Neural cell (in vitro differentiated cells): ENCODE measurements around the gene PLEKHD1. TPM values are rescaled to one million over a fixed set of nuclear protein-coding genes. Genes with fewer than 3 reads are reported as not detected.

Experiments
- H2AFZ ChIP-seq: fragments of 200-600, 300-800 bp; sonication (generic), shearing (Covaris generic); 2 replicates; pipeline ENCODE4 v1.6.0; 2014; ENCODE audit warnings: low read depth, mild to moderate bottlenecking, antibody characterized with exemption, low read length, moderate library complexity
- H3F3A ChIP-seq: fragments of 200-600 bp; shearing (Covaris generic); 2 replicates; pipeline ENCODE4 v1.6.1; 2016; ENCODE audit warnings: mild to moderate bottlenecking, moderate library complexity, mixed read lengths, antibody characterized with exemption, low read length; ENCODE audit not compliant: insufficient read depth, poor library complexity, severe bottlenecking
- H3K27ac ChIP-seq: fragments of 200-600, 300-800 bp; sonication (generic), shearing (Covaris generic); 2 replicates; pipeline ENCODE4 v1.5.1; 2014; ENCODE audit warnings: mild to moderate bottlenecking, low read length, moderate library complexity
- H3K27me3 ChIP-seq: fragments of 300-800, 200-600 bp; sonication (generic), shearing (Covaris generic); 2 replicates; pipeline ENCODE4 v1.6.0; 2014; ENCODE audit warnings: mild to moderate bottlenecking, low read depth, low read length, moderate library complexity; ENCODE audit not compliant: insufficient read depth
- H3K36me3 ChIP-seq: fragments of 300-800, 200-600 bp; sonication (generic), shearing (Covaris generic); 2 replicates; pipeline ENCODE4 v1.5.1; 2014; ENCODE audit warnings: mild to moderate bottlenecking, antibody characterized with exemption, low read length, moderate library complexity; ENCODE audit not compliant: insufficient read depth
- H3K4me2 ChIP-seq: fragments of 300-800, 200-600 bp; sonication (generic), shearing (Covaris generic); 2 replicates; pipeline ENCODE4 v1.6.0; 2014; ENCODE audit warnings: mild to moderate bottlenecking, low read length
- H3K4me3 ChIP-seq: fragments of 300-800, 200-600 bp; sonication (generic), shearing (Covaris generic); 2 replicates; pipeline ENCODE4 v1.5.1; 2014; ENCODE audit warnings: mild to moderate bottlenecking, low read length, moderate library complexity
- H3K79me2 ChIP-seq: fragments of 200-600 bp; shearing (Covaris generic); replicated peaks from 2 replicates; pipeline ENCODE4 v1.6.0; 2014; ENCODE audit warnings: mild to moderate bottlenecking, low read length, moderate library complexity; ENCODE audit not compliant: insufficient read depth
- H3K9ac ChIP-seq: fragments of 300-800, 200-600 bp; sonication (generic), shearing (Covaris generic); 2 replicates; pipeline ENCODE4 v1.6.1; 2016; ENCODE audit warnings: mild to moderate bottlenecking, low read length, mixed read lengths
- H3K9me2 ChIP-seq: fragments of 200-600 bp; shearing (Covaris generic); 2 replicates; pipeline ENCODE4 v1.6.1; 2016; ENCODE audit warnings: mild to moderate bottlenecking, low read length, mixed read lengths; ENCODE audit not compliant: insufficient read depth
- H3K9me3 ChIP-seq: fragments of 200-600, 300-800 bp; sonication (generic), shearing (Covaris generic); 2 replicates; pipeline ENCODE4 v1.6.1; 2016; ENCODE audit warnings: mild to moderate bottlenecking, mixed run types, low read length, moderate library complexity, mixed read lengths
- H4K20me1 ChIP-seq: fragments of 200-600 bp; shearing (Covaris generic); 2 replicates; pipeline ENCODE4 v1.6.1; 2016; ENCODE audit warnings: mild to moderate bottlenecking, mixed run types; ENCODE audit not compliant: insufficient read depth
- CTCF ChIP-seq: fragments of 450-650 bp; IDR thresholded peaks from 2 replicates; pipeline ENCODE4 v1.5.1; 2014; ENCODE audit warnings: antibody characterized with exemption, mild to moderate bottlenecking, moderate library complexity; ENCODE audit not compliant: poor library complexity, severe bottlenecking
- EP300 ChIP-seq: fragments of 450-650 bp; conservative IDR thresholded peaks from 2 replicates; pipeline ENCODE4 v1.6.1; 2014; ENCODE audit warnings: antibody characterized with exemption, mild to moderate bottlenecking, moderate library complexity; ENCODE audit not compliant: poor library complexity, severe bottlenecking
- EZH2 ChIP-seq: fragments of 200-600, 300-800 bp; shearing (Covaris generic), sonication (generic); IDR thresholded peaks from 2 replicates; pipeline ENCODE4 v1.6.1; 2014; ENCODE audit warnings: antibody characterized with exemption, low read length, borderline replicate concordance, mild to moderate bottlenecking; ENCODE audit not compliant: insufficient read depth, poor library complexity, severe bottlenecking
- MXI1 ChIP-seq: fragments of 450-650 bp; conservative IDR thresholded peaks from 2 replicates; pipeline ENCODE4 v1.6.1; 2014; ENCODE audit warnings: antibody characterized with exemption, mild to moderate bottlenecking; ENCODE audit not compliant: poor library complexity, severe bottlenecking
- POLR2AphosphoS5 ChIP-seq: IDR thresholded peaks from 2 replicates; pipeline ENCODE4 v1.6.1; 2012
- RAD21 ChIP-seq: fragments of 450-650 bp; conservative IDR thresholded peaks from 2 replicates; pipeline ENCODE4 v1.6.1; 2014; ENCODE audit warnings: antibody characterized with exemption, mild to moderate bottlenecking, moderate library complexity
- REST ChIP-seq: IDR thresholded peaks from 2 replicates; pipeline ENCODE4 v1.6.1; 2012; ENCODE audit warnings: borderline replicate concordance
- SMC3 ChIP-seq: fragments of 450-650 bp; conservative IDR thresholded peaks from 2 replicates; pipeline ENCODE4 v1.6.1; 2014; ENCODE audit warnings: antibody characterized with exemption, mild to moderate bottlenecking, moderate library complexity; ENCODE audit not compliant: poor library complexity
- TAF1 ChIP-seq: IDR thresholded peaks from 2 replicates; pipeline ENCODE4 v1.6.1; 2012; ENCODE audit warnings: low read depth
- polyA plus RNA-seq: library from polyadenylated mRNA; depleted of rRNA; stranded (reverse); fragments of >200 nt; gene quantifications from 2 replicates; pipeline ENCODE4 v1.2.3, GENCODE V29; 2014

PLEKHD1 gene
- polyA plus RNA-seq, 1 donor from 2014 or later: 0.52 TPM

- TF ChIP-seq SMC3 (no peak), EZH2 (no peak), RAD21 (no peak), EP300 (no peak), TAF1 (no peak), POLR2AphosphoS5 (no peak), MXI1 (no peak), CTCF (no peak), REST (no peak)
- no peaks in the 10 kb centered on the region for H4K20me1 ChIP-seq
- no peaks in the 10 kb centered on the region for H3K9me2 ChIP-seq
- H3K4me2 ChIP-seq: no peak overlapping the region
- no peak overlapping the region for H3K9ac ChIP-seq
- no peak overlapping the region for H2AFZ ChIP-seq
- H3K36me3 ChIP-seq: no peaks in the 10 kb centered on the region
- H3K4me3 ChIP-seq: no peak overlapping the region
- H3K27ac ChIP-seq: no peak overlapping the region
- no peaks in the 10 kb centered on the region for H3K79me2 ChIP-seq
- H3F3A ChIP-seq: no peaks in the 10 kb centered on the region
- no peaks in the 10 kb centered on the region for H3K27me3 ChIP-seq
- H3K9me3 ChIP-seq: no peaks in the 10 kb centered on the region
Measured at GRCh38 chr14:69536971-69537370, 52.4 kb downstream of the PLEKHD1 start.

- H3K79me2 ChIP-seq: no peaks in the 10 kb centered on the region
- no peak overlapping the region for H3K4me2 ChIP-seq
- H3K27ac ChIP-seq: no peak overlapping the region
- H3F3A ChIP-seq: no peaks in the 10 kb centered on the region
- TF ChIP-seq MXI1 (no peak), EP300 (no peak), REST (no peak), RAD21 (no peak), POLR2AphosphoS5 (no peak), EZH2 (no peak), CTCF (no peak), SMC3 (no peak), TAF1 (no peak)
- H3K9me3 ChIP-seq: no peaks in the 10 kb centered on the region
- H3K9ac ChIP-seq: no peak overlapping the region
- no peaks in the 10 kb centered on the region for H3K9me2 ChIP-seq
- H2AFZ ChIP-seq: no peak overlapping the region
- no peak overlapping the region for H3K4me3 ChIP-seq
- no peaks in the 10 kb centered on the region for H3K36me3 ChIP-seq
- no peaks in the 10 kb centered on the region for H3K27me3 ChIP-seq
- no peaks in the 10 kb centered on the region for H4K20me1 ChIP-seq
Measured at GRCh38 chr14:69537900-69538299, 53.4 kb downstream of the PLEKHD1 start.
